DLD1 (cell line): ENCODE data around the gene OR5AP2.
"Not testable (repeated sequence)": the region's sequence is repeated elsewhere in the genome, so short reads cannot be mapped to it uniquely, and the experiment has no call there.

ENCODE experiments used
- in situ Hi-C: cut with HindIII; loops from 2 replicates; pipeline ENCODE4 v1.10.0; 2017; ENCODE audit warnings: low sequenced_read_pairs

The OR5AP2 gene

GRCh38 chr11:56642339-56642738 lies at the start of gene OR5AP2:
TSS of gene OR5AP2 (minus strand) at chr11:56642439. CDS start at chr11:56642439, 0 bp downstream.
- in situ Hi-C loops, result no loop called here

GRCh38 chr11:56691179-56691578 lies 48.9 kb upstream of the OR5AP2 start:
- in situ Hi-C loops, result not testable (repeated sequence)

- in situ Hi-C loops, result no loop called here
Measured at GRCh38 chr11:56688554-56689100, 46.4 kb upstream of the OR5AP2 start.

GRCh38 chr11:56670984-56671383 lies 28.7 kb upstream of the OR5AP2 start:
- in situ Hi-C loops, result no loop called here

- in situ Hi-C loops, result no loop called here
Measured at GRCh38 chr11:56663386-56663785, 21.1 kb upstream of the OR5AP2 start, which contains the start of gene OR5AR1. TSS of gene OR5AR1 (plus strand) at chr11:56663686. CDS start at chr11:56663686, 0 bp downstream.

DNA sequence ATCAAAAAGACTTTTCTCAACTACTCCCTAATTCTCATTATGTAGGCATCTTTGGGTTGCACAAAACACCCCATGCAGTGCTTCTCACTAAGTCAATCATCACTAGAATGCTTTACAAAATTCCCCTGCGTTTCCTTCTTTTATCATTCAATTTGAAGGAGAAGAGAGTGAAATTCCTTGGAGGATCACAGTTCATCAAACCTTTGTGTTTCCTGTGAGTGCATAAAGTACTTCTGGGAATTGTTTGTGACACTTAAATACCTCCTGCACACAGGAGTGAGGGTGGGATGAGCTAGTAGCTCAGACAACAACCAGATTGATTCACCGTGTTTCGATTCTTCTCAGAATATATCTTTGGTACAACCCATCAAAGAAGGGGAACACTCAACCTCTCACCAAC lies 17.5 kb upstream of the OR5AP2 start:
- in situ Hi-C loops, result no loop called here

GRCh38 chr11:56637500-56637899 lies 4.7 kb downstream of the OR5AP2 start:
- in situ Hi-C loops, result no loop called here

- in situ Hi-C loops, result no loop called here
Measured at GRCh38 chr11:56636861-56637260, 5.4 kb downstream of the OR5AP2 start.

DNA sequence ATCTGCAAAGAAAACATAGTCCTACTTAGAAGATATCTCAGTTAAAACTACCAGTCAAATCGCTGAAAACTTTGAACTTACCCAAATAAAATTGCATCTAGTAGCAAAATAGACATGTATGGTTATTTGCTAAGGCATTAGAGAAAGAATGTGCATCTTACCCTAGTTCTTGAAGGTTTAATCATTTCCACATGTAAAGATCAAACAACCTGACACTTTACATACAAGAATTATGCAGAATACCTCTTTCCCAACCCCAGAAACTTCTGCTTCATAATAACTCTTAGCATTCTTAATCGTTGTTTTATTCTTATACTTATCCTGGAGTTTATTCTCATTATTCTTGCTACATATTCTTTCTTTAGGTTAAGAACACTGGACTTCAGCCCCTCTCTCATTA lies 9.9 kb downstream of the OR5AP2 start:
- in situ Hi-C loops, result no loop called here

DNA sequence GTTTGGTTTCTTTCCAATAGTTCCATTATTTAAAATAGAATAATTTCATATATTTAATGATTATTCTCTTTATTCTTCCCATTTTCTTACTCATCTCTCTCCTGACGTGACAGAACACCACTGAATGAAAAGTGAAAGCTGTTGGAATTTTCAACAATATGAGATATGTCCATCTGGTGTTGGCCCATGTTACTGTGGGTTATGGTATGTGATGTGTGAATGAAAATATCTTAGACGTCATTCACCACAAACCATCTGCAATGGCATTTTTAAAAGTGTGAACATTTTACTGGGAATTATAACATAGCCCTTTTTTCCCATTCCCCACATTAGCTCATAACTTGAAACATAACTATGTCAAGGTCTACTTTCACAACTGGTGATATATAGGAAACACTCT lies 16.3 kb downstream of the OR5AP2 start:
- in situ Hi-C loops, result no loop called here

DNA sequence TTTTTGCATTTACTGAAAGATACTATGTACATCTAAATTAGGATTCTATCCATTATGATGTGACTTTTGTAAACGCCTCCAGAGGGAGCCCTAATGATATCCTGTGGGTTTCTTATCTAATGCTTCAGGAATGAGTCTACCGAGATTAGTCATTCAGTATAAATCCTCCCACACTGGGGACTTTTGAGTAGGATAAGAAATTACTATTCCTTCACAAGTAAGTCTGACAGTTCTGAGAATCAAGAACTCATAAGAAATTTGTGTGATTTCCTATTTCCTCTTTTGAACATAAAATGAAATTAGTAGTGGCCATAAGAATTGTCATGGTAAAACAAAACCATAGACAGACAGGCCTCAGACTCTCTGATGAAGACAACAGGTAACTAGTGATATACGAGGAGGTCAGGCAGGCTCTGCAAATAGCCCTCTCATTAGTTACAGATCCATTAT lies 17.6 kb downstream of the OR5AP2 start:
- in situ Hi-C loops, result no loop called here

DNA sequence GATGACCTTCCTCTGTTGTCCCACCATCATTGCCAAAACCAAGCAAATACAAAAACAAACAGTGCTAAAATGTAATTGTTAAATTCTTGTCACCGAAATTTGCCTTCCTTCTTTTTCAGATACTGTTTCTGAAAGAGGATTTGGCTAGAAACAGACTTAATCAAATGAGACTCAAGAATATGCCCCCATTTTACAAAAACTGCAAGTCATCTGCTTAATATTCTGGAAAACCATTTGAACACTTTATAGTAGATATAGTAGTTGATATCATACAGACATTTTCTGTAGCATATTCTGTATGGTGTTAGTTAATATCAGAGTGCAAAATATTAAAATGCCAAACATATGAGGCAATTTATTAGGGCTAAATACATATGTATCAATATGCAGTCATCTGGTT lies 31.1 kb downstream of the OR5AP2 start:
- in situ Hi-C loops, result no loop called here

- in situ Hi-C loops, result not testable (repeated sequence)
Measured at GRCh38 chr11:56592088-56592717, 50.0 kb downstream of the OR5AP2 start.
